GM12875 (cell line): ENCODE results near the gene PKMYT1.
"Not testable (repeated sequence)": the region's sequence is repeated elsewhere in the genome, so short reads cannot be mapped to it uniquely, and the experiment has no call there.

Experiments
- H3K4me3 ChIP-seq: one replicate; pipeline ENCODE4 v1.5.1; 2011; ENCODE audit warnings: low read depth, low read length, control low read depth
- TF ChIP-seq, protein P1 (sequence below): IDR thresholded peaks from 2 replicates; pipeline ENCODE4 v1.5.1; 2011; ENCODE audit warnings: low read depth, mild to moderate bottlenecking, control low read depth, inconsistent platforms, low read length, moderate library complexity, borderline replicate concordance; ENCODE audit not compliant: insufficient read depth

Gene PKMYT1

DNA sequence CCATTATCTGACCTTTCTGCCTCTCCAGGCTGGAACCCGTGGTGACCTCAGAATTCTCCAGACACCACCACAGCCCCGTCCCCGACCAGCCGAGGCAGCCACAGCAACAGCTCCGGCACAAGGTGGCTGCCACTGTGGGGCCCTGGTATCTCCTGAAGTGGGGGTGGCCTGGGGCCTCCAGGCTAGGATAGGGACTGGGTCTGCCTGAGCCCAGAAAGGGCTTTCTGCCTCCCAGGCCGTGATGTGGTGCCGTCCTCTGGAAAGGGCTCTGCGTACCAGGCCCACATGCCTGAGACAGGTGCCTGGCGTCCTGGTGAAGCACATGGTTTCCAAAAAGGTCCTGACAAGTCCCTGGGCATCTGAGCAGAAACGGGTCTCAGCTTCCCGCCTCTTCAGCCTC lies 51.5 kb downstream of the PKMYT1 start:
- no peak overlapping the region for H3K4me3 ChIP-seq
- TF ChIP-seq, protein P1, sequence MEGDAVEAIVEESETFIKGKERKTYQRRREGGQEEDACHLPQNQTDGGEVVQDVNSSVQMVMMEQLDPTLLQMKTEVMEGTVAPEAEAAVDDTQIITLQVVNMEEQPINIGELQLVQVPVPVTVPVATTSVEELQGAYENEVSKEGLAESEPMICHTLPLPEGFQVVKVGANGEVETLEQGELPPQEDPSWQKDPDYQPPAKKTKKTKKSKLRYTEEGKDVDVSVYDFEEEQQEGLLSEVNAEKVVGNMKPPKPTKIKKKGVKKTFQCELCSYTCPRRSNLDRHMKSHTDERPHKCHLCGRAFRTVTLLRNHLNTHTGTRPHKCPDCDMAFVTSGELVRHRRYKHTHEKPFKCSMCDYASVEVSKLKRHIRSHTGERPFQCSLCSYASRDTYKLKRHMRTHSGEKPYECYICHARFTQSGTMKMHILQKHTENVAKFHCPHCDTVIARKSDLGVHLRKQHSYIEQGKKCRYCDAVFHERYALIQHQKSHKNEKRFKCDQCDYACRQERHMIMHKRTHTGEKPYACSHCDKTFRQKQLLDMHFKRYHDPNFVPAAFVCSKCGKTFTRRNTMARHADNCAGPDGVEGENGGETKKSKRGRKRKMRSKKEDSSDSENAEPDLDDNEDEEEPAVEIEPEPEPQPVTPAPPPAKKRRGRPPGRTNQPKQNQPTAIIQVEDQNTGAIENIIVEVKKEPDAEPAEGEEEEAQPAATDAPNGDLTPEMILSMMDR: no peak

DNA sequence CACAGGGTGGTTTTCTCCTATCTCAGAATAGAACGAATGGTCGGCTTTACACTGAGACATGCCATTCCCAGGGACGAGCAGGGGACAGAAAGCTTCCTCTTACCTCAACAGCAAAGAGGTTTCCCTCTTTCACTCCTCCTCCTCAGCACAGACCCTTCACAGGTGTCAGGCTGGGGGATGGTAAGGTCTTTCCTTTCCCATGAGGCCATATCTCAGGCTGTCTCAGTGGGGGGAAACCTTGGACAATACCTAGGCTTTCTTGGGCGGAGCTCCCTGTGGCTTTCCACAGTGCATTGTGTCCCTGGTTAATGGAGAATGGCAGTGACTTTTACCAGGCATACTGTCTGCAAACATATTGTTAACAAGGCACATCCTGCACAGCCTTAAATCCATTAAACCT lies 52.1 kb downstream of the PKMYT1 start:
- H3K4me3 ChIP-seq: not testable (repeated sequence)

DNA sequence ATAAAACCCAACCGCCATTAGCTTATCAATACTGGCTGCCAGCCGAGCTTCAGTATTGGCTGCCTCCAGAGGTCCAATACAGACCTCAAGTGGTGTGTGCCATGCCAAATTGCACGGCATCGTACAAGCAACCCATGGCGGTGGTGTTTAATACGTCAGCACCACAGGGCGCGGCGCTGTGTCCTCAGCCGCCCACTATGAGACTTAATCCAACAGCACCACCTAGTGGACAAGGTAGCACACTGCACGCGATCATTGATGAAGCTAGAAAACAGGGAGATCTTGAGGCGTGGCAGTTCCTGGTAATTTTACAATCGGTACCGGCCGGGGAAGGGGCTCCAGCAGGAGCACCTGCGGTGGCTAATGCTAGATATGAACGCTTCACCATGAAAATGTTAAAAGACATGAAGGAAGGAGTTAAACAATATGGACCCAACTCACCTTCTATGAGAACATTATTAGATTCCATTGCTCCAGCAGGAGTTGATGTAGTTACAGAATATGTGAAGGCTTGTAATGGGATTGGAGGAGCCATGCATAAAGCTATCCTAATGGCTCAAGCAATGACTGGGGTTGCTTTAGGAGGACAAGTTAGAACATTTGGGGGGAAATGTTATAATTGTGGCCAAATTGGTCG lies 53.1 kb downstream of the PKMYT1 start:
- TF ChIP-seq, protein P1: peak; percentile 88
- no peak overlapping the region for H3K4me3 ChIP-seq

DNA sequence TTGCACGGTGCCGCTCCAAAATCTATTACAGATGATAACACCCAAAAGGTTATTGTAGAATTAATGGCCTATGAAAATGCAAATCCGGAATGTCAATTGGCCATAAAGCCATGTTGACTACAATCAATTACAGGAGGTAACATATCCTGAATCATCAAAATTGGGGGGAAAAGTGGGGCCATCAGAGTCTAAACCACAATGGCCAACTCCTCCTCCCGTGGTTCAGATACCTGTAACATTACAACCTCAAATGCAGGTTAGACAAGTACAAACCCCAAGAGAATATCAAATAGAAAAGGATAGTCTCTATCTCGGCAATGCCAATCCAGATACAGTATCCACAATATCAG lies 53.6 kb downstream of the PKMYT1 start:
- H3K4me3 ChIP-seq: no peak overlapping the region
- TF ChIP-seq, protein P1: no peak

DNA sequence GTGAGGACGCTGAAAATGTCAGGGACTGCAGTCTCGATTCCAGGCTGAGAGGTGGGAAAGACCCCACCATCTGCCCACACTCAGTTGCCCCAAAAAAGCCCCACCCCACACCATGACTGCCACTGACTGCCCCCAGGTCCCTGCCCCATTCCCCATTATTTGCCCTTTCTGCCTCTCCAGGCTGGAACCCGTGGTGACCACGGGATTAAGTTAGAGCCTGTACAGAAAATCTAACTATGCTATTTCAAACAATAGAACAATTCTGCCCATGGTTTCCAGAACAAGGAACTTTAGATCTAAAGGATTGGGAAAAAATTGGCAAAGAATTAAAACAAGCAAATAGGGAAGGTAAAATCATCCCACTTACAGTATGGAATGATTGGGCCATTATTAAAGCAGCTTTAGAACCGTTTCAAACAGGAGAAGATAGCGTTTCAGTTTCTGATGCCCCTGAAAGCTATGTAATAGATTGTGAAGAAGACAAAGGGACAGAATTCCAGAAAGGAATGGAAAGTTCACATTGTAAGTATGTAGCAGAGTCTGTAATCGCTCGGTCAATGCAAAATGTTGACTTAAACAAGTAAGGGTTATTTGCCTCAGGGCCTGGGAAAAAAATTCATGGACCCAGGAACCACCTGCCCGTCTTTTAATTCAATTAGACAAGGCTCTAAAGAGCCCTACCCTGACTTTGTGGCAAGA lies 54.1 kb downstream of the PKMYT1 start:
- no peak overlapping the region for H3K4me3 ChIP-seq
- TF ChIP-seq, protein P1: no peak

DNA sequence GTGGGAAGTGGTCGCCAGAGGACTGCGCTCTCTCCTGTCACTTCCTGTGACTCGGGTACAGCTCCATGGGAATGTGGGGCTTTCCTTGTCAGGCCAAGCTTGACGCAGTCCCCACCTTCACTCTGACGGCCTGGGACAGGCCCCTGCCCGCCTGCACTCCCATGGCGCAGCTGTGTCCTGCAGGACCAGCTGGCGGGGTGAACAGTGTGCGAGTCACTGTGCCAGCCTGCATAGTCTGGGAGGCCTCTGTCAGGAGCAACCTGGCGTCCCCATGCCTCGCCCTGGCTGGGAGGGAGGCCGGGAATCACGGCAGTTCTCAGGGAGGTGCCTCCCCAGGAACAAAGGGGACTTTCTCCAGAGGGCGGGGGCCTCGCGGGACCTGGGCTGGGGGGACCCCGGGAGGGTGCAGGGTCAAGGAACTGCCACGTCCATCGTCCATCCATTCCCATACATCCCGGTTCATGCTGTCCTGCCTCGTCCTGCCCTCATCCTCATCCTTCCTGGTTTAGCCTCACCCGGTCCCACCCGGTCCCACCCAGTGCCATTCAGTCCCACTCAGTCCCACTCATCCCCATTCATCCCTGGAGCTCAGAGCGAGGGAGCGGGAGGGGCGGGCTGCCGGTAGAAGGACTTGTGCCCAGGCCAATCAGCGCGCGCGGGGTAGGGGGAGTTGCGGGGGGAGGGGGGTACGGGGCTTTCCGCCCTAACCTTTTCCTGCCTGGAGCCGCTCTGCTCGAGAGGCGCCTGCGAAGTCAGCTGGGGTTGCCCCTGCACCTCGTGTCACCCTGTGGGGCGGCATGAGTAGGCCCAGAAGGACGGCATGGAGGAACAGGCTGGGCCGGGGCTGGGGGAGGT lies 55.1 kb downstream of the PKMYT1 start:
- H3K4me3 ChIP-seq: no peak overlapping the region
- TF ChIP-seq, protein P1: no peak

DNA sequence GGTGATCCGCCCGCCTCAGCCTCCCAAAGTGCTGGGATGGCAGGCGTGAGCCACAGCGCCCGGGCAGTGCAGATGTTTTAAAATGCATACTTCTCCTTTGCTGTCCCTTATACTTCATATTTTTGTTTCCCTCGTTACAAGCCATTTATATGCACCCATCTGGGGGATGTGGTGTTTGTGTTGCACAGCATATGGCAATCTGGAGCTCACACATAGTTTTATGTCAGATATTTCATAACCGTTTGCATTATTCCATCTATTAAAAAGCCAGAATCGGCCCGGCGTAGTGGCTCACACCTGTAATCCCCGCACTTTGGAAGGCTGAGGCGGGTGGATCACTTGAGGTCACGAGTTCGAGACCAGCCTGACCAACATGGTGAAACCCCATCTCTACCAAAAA lies 56.8 kb downstream of the PKMYT1 start:
- no peak overlapping the region for H3K4me3 ChIP-seq
- TF ChIP-seq, protein P1: no peak
